Measurements from ENCODE around the gene THAP5. TPM values are rescaled to one million over a fixed set of nuclear protein-coding genes. Genes with fewer than 3 reads are reported as not detected.

The THAP5 gene
- total and polyA plus RNA-seq, 4 donors: 11.3 to 29.9 (median 15.5) TPM

GRCh38 chr7:108613147-108613948 lies 43.8 kb upstream of the THAP5 start:
- Histone ChIP-seq H3K4me3 (ENCODE audit: low read depth in 1 of 3, low read length in 3 of 3) (no peak overlapping the region), H3K36me3 (ENCODE audit: control insufficient read depth in 4 of 4, insufficient read depth in 3 of 4, low read depth in 1 of 4, low read length in 3 of 4) (no peaks in the 10 kb centered on the region), H3K27me3 (ENCODE audit: control insufficient read depth in 4 of 4, insufficient read depth in 4 of 4, low read length in 3 of 4) (no peaks in the 10 kb centered on the region), H3K9ac (ENCODE audit: low read depth in 1 of 2, low read length in 2 of 2) (peak overlapping the region in 1 of 2 donors; percentile 1), H3K4me1 (ENCODE audit: control insufficient read depth in 4 of 4, insufficient read depth in 4 of 4, low read length in 3 of 4) (peaks cover 0 to 56% (median 33%) of the 10 kb centered on the region in 4 donors), H3K9me3 (ENCODE audit: control insufficient read depth in 4 of 4, low read length in 3 of 4) (no peaks in the 10 kb centered on the region), H3K27ac (ENCODE audit: low read depth in 1 of 2, low read length in 2 of 2) (peak overlapping the region; percentile 81 to 85)
- 9% methylated on average over 5 of the region's 5 CpGs for WGBS
- TF ChIP-seq CTCF (IDR thresholded peaks at IDR 0.05; ENCODE audit: low read depth, low read length, missing input control) (peak; percentile 79), RAD21 (IDR thresholded peaks at IDR 0.05) (peak; percentile 86), YY1 (IDR thresholded peaks at IDR 0.05) (peak; percentile 6), FOXA2 (IDR thresholded peaks at IDR 0.05) (no peak)
- no peak for DNase-seq (ENCODE audit: low spot score)

GRCh38 chr7:108611268-108611667 lies 41.8 kb upstream of the THAP5 start:
- Histone ChIP-seq H3K27me3 (ENCODE audit: control insufficient read depth in 4 of 4, insufficient read depth in 4 of 4, low read length in 3 of 4) (no peaks in the 10 kb centered on the region), H3K9me3 (ENCODE audit: control insufficient read depth in 4 of 4, low read length in 3 of 4) (no peaks in the 10 kb centered on the region), H3K27ac (ENCODE audit: low read depth in 1 of 2, low read length in 2 of 2) (no peak overlapping the region), H3K9ac (ENCODE audit: low read depth in 1 of 2, low read length in 2 of 2) (no peak overlapping the region), H3K36me3 (ENCODE audit: control insufficient read depth in 4 of 4, insufficient read depth in 3 of 4, low read depth in 1 of 4, low read length in 3 of 4) (no peaks in the 10 kb centered on the region), H3K4me3 (ENCODE audit: low read depth in 1 of 3, low read length in 3 of 3) (no peak overlapping the region), H3K4me1 (ENCODE audit: control insufficient read depth in 4 of 4, insufficient read depth in 4 of 4, low read length in 3 of 4) (peaks cover 0 to 53% (median 33%) of the 10 kb centered on the region in 4 donors)
- DNase-seq (ENCODE audit: low spot score): no peak
- TF ChIP-seq YY1 (IDR thresholded peaks at IDR 0.05): no peak
- TF ChIP-seq HNF4G (IDR thresholded peaks at IDR 0.05): no peak
- TF ChIP-seq REST (IDR thresholded peaks at IDR 0.05): no peak
- no peak for TF ChIP-seq ATF3 (IDR thresholded peaks at IDR 0.05)
- TF ChIP-seq FOXA2 (IDR thresholded peaks at IDR 0.05): no peak
- TF ChIP-seq TAF1 (conservative IDR thresholded peaks at IDR 0.05): no peak
- no peak for TF ChIP-seq CTCF (IDR thresholded peaks at IDR 0.05; ENCODE audit: low read depth, low read length, missing input control)
- no peak for TF ChIP-seq MAX (IDR thresholded peaks at IDR 0.05)
- no peak for TF ChIP-seq GABPA (IDR thresholded peaks at IDR 0.05 in 1 of 2, conservative IDR thresholded peaks at IDR 0.05 in 1 of 2)
- 57% methylated on average over 4 of the region's 4 CpGs for WGBS
